ENCODE data around the gene PARD6B.

DNA sequence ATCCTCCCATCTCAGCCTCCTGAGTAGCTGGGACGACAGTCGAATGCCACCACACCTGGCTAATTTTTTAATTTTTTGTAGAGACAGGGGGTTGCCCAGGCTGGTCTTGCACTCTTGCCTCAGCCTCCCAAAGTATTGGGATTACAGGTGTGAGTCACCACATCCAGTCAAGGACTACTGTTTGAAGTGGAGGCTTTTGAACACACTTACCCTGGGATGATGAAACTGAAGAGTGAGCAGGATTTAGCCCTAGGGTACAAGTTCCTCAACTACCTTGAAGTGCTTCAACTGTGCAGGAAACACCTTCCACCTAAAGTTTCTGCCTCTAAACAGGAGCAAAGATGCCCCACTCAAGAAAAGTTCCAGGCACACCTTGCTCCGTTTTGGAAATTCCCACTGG is 15.7 kb upstream of the PARD6B start:
- TF ChIP-seq, protein P1, sequence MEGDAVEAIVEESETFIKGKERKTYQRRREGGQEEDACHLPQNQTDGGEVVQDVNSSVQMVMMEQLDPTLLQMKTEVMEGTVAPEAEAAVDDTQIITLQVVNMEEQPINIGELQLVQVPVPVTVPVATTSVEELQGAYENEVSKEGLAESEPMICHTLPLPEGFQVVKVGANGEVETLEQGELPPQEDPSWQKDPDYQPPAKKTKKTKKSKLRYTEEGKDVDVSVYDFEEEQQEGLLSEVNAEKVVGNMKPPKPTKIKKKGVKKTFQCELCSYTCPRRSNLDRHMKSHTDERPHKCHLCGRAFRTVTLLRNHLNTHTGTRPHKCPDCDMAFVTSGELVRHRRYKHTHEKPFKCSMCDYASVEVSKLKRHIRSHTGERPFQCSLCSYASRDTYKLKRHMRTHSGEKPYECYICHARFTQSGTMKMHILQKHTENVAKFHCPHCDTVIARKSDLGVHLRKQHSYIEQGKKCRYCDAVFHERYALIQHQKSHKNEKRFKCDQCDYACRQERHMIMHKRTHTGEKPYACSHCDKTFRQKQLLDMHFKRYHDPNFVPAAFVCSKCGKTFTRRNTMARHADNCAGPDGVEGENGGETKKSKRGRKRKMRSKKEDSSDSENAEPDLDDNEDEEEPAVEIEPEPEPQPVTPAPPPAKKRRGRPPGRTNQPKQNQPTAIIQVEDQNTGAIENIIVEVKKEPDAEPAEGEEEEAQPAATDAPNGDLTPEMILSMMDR (IDR thresholded peaks at IDR 0.05; ENCODE audit: poor library complexity, severe bottlenecking), result no peak
- TF ChIP-seq EZH2 (IDR thresholded peaks at IDR 0.05; ENCODE audit: borderline replicate concordance, insufficient read depth, low read length, poor library complexity, severe bottlenecking), result no peak

Measured in neural cell (in vitro differentiated cells).